H1 (cell line): ENCODE results near the gene VWF. TPM values are rescaled to one million over a fixed set of nuclear protein-coding genes. Genes with fewer than 3 reads are reported as not detected.

ENCODE experiments used
- CTCF ChIA-PET: fragments of 300-600 bp; sonication (Branson Sonifier 250); formaldehyde crosslinking; loops from one replicate; lab custom pipeline; 2021; ENCODE audit not compliant: partially characterized antibody; lab: Charles Lee
- POLR2A ChIA-PET: fragments of 300-600 bp; sonication (Branson Sonifier 250); formaldehyde crosslinking; loops from one replicate; lab custom pipeline; 2021; ENCODE audit warnings: inconsistent platforms; ENCODE audit not compliant: partially characterized antibody; lab: Charles Lee
- DNase-seq, 2 experiments: peaks; one replicate each; pipeline versions ENCODE4 v3.0.0 to v3.0.0-alpha.2; 2010 to 2022; ENCODE audit warnings: low spot score in 2 of 2, low read depth in 1 of 2, mixed read lengths in 1 of 2
- FAIRE-seq: peaks from 2 replicates; lab custom pipeline; 2011; peaks lifted over from hg19 to GRCh38; lab: Jason Lieb, UNC
- H2AFZ ChIP-seq: 2 replicates; pipeline ENCODE4 v1.8.1; 2012; ENCODE audit warnings: low read length, inconsistent platforms
- H2AK5ac ChIP-seq: 2 replicates; pipeline ENCODE4 v1.6.1; 2013; ENCODE audit warnings: low read depth, low read length
- H2BK120ac ChIP-seq: replicated peaks from 2 replicates; pipeline ENCODE3; 2013; ENCODE audit warnings: low read depth, low read length, inconsistent platforms
- H2BK12ac ChIP-seq: 2 replicates; pipeline ENCODE4 v1.6.1; 2013; ENCODE audit warnings: low read depth, low read length
- H2BK15ac ChIP-seq: 2 replicates; pipeline ENCODE4 v1.6.1; 2013; ENCODE audit warnings: low read length
- H2BK20ac ChIP-seq: 2 replicates; pipeline ENCODE4 v1.6.1; 2013; ENCODE audit warnings: low read length
- H2BK5ac ChIP-seq: 2 replicates; pipeline ENCODE4 v1.6.1; 2013; ENCODE audit warnings: low read depth, low read length
- H3K14ac ChIP-seq: 2 replicates; pipeline ENCODE4 v1.6.1; 2013; ENCODE audit warnings: inconsistent platforms; ENCODE audit not compliant: insufficient read length
- H3K18ac ChIP-seq: 2 replicates; pipeline ENCODE4 v1.6.1; 2013; ENCODE audit warnings: low read length; ENCODE audit errors: extremely low read depth
- H3K23ac ChIP-seq: 2 replicates; pipeline ENCODE4 v1.6.1; 2013; ENCODE audit warnings: inconsistent platforms; ENCODE audit not compliant: insufficient read length
- H3K23me2 ChIP-seq: 2 replicates; pipeline ENCODE4 v1.6.1; 2013; ENCODE audit warnings: low read depth, low read length
- H3K27ac ChIP-seq: 2 replicates; pipeline ENCODE4 v1.6.1; 2011; ENCODE audit warnings: low read depth, low read length, inconsistent platforms
- H3K27me3 ChIP-seq, 4 experiments: replicated peaks in 1 of 4; 1 replicate in 1 of 4; 2 replicates in 3 of 4; pipeline versions ENCODE4 v1.6.1 to v1.8.1; 2011 to 2013; ENCODE audit warnings: low read length in 3 of 4, mild to moderate bottlenecking in 3 of 4, inconsistent platforms in 2 of 4, mixed read lengths in 2 of 4, moderate library complexity in 1 of 4; ENCODE audit not compliant: control insufficient read depth in 3 of 4, insufficient read depth in 3 of 4; ENCODE audit errors: extremely low read depth in 1 of 4
- H3K36me3 ChIP-seq, 4 experiments: 2 replicates each; pipeline versions ENCODE4 v1.6.1 to v1.8.1; 2011 to 2013; ENCODE audit warnings: mild to moderate bottlenecking in 4 of 4, low read length in 3 of 4, moderate library complexity in 2 of 4, control low read depth in 1 of 4, inconsistent platforms in 1 of 4; ENCODE audit not compliant: insufficient read depth in 4 of 4, control insufficient read depth in 2 of 4
- H3K4ac ChIP-seq: replicated peaks from 2 replicates; pipeline ENCODE3; 2013; ENCODE audit warnings: low read length, low read depth, mixed read lengths, inconsistent platforms; ENCODE audit not compliant: insufficient read length
- H3K4me1 ChIP-seq, 4 experiments: replicated peaks in 1 of 4; 1 replicate in 1 of 4; 2 replicates in 3 of 4; pipeline versions ENCODE4 v1.6.1 to v1.8.1; 2011 to 2013; ENCODE audit warnings: low read length in 3 of 4, inconsistent platforms in 2 of 4, mixed read lengths in 1 of 4; ENCODE audit not compliant: insufficient read depth in 4 of 4, control insufficient read depth in 3 of 4
- H3K4me2 ChIP-seq, 2 experiments: 2 replicates each; pipeline versions ENCODE4 v1.6.1 to v1.8.1; 2011 to 2013; ENCODE audit warnings: low read depth in 2 of 2, low read length in 2 of 2, control low read depth in 1 of 2, inconsistent platforms in 1 of 2, mild to moderate bottlenecking in 1 of 2; ENCODE audit not compliant: insufficient read depth in 1 of 2
- H3K4me3 ChIP-seq, 4 experiments: fragments of 200-600, 300-600 bp in 1 of 4; sonication (generic), shearing (Covaris generic), sonication (Bioruptor Twin) in 1 of 4; 2 replicates each; pipeline versions ENCODE4 v1.5.1 to v1.8.1; 2011 to 2016; ENCODE audit warnings: low read length in 4 of 4, low read depth in 3 of 4, control low read depth in 2 of 4, inconsistent platforms in 2 of 4, mild to moderate bottlenecking in 2 of 4, mixed read lengths in 1 of 4, moderate library complexity in 1 of 4; ENCODE audit not compliant: insufficient read depth in 2 of 4; ENCODE audit errors: extremely low read depth in 1 of 4
- H3K56ac ChIP-seq: replicated peaks from 2 replicates; pipeline ENCODE3; 2013; ENCODE audit warnings: low read depth, mild to moderate bottlenecking, mixed read lengths, low read length, inconsistent platforms; ENCODE audit not compliant: insufficient read length
- H3K79me1 ChIP-seq: 2 replicates; pipeline ENCODE4 v1.6.1; 2013; ENCODE audit warnings: low read depth, low read length, control low read depth
- H3K79me2 ChIP-seq, 2 experiments: 2 replicates each; pipeline versions ENCODE4 v1.6.1 to v1.8.1; 2012 to 2013; ENCODE audit warnings: low read length in 2 of 2, mild to moderate bottlenecking in 2 of 2, inconsistent platforms in 1 of 2; ENCODE audit not compliant: insufficient read depth in 2 of 2, control insufficient read depth in 1 of 2
- H3K9ac ChIP-seq, 4 experiments: replicated peaks in 1 of 4; 1 replicate in 1 of 4; 2 replicates in 3 of 4; pipeline versions ENCODE4 v1.6.1 to v1.8.1; 2011 to 2013; ENCODE audit warnings: low read depth in 3 of 4, low read length in 3 of 4, control low read depth in 2 of 4, mild to moderate bottlenecking in 2 of 4, moderate library complexity in 2 of 4, inconsistent platforms in 1 of 4; ENCODE audit errors: extremely low read depth in 1 of 4
- H3K9me3 ChIP-seq, 2 experiments: 2 replicates each; pipeline versions ENCODE4 v1.6.1 to v1.8.1; 2012 to 2013; ENCODE audit warnings: mild to moderate bottlenecking in 2 of 2, moderate library complexity in 2 of 2, control low read depth in 1 of 2, inconsistent platforms in 1 of 2, low read depth in 1 of 2, low read length in 1 of 2, mixed read lengths in 1 of 2; ENCODE audit not compliant: insufficient read depth in 2 of 2
- H4K20me1 ChIP-seq, 2 experiments: replicated peaks in 1 of 2; 2 replicates each; pipeline versions ENCODE3 to v1.8.1; 2011 to 2013; ENCODE audit warnings: inconsistent platforms in 2 of 2, low read length in 2 of 2, mild to moderate bottlenecking in 1 of 2; ENCODE audit not compliant: insufficient read depth in 2 of 2, control insufficient read depth in 1 of 2
- H4K5ac ChIP-seq: 2 replicates; pipeline ENCODE4 v1.6.1; 2013; ENCODE audit warnings: low read length, low read depth, mixed read lengths, inconsistent platforms; ENCODE audit not compliant: insufficient read length
- H4K8ac ChIP-seq: 2 replicates; pipeline ENCODE4 v1.8.0; 2013; ENCODE audit warnings: mild to moderate bottlenecking, moderate library complexity, low read length, inconsistent platforms; ENCODE audit not compliant: insufficient read depth; ENCODE audit errors: extremely low read depth
- H4K91ac ChIP-seq: replicated peaks from 2 replicates; pipeline ENCODE3; 2013; ENCODE audit warnings: low read length, mixed read lengths, inconsistent platforms; ENCODE audit not compliant: insufficient read length
- BRCA1 ChIP-seq: IDR thresholded peaks from 2 replicates; pipeline ENCODE4 v1.6.1; 2012; ENCODE audit warnings: low read depth, low read length, improper control_type of control experiment
- CTBP2 ChIP-seq: IDR thresholded peaks from 2 replicates; pipeline ENCODE4 v1.7.0; 2011; ENCODE audit warnings: borderline replicate concordance, mild to moderate bottlenecking, moderate library complexity, mixed read lengths, low read length; ENCODE audit not compliant: insufficient read depth, insufficient read length
- EZH2 ChIP-seq: fragments of 200-600 bp; sonication (generic); IDR thresholded peaks from 2 replicates; pipeline ENCODE4 v1.7.1; 2012; ENCODE audit warnings: low read depth, mild to moderate bottlenecking, moderate library complexity, low read length, inconsistent platforms; ENCODE audit not compliant: severe bottlenecking
- HDAC2 ChIP-seq, 2 experiments: fragments of 300-600 bp in 1 of 2; sonication (generic) in 1 of 2; IDR thresholded peaks; 2 replicates each; pipeline ENCODE4 v1.6.1; 2011 to 2012; ENCODE audit warnings: low read depth in 2 of 2, low read length in 2 of 2, mild to moderate bottlenecking in 2 of 2, moderate library complexity in 2 of 2, borderline replicate concordance in 1 of 2, inconsistent platforms in 1 of 2
- MAX ChIP-seq: IDR thresholded peaks from 2 replicates; pipeline ENCODE4 v1.6.1; 2012; ENCODE audit warnings: inconsistent platforms
- NANOG ChIP-seq: IDR thresholded peaks from 2 replicates; pipeline ENCODE4 v1.6.1; 2011; ENCODE audit warnings: low read length, low read depth, mild to moderate bottlenecking, inconsistent platforms; ENCODE audit not compliant: insufficient read depth, poor library complexity, severe bottlenecking
- NRF1 ChIP-seq: IDR thresholded peaks from 2 replicates; pipeline ENCODE4 v1.6.1; 2011; ENCODE audit warnings: mild to moderate bottlenecking, low read depth, low read length, improper control_type of control experiment
- POLR2A ChIP-seq, 2 experiments: IDR thresholded peaks; 1 replicate in 1 of 2; 2 replicates in 1 of 2; pipeline ENCODE4 v1.6.1; 2011; ENCODE audit warnings: low read depth in 2 of 2, low read length in 2 of 2, mild to moderate bottlenecking in 2 of 2; ENCODE audit errors: control extremely low read depth in 1 of 2
- RBBP5 ChIP-seq: IDR thresholded peaks from 2 replicates; pipeline ENCODE4 v1.7.1; 2012; ENCODE audit warnings: low read depth, mild to moderate bottlenecking, inconsistent platforms, low read length, moderate library complexity, borderline replicate concordance
- SIRT6 ChIP-seq: IDR thresholded peaks from one replicate; pipeline ENCODE4 v1.7.1; 2012; ENCODE audit warnings: low read length, inconsistent platforms
- SP1 ChIP-seq: IDR thresholded peaks from 2 replicates; pipeline ENCODE4 v1.6.1; 2011; ENCODE audit warnings: low read depth, low read length
- SRF ChIP-seq: IDR thresholded peaks from 2 replicates; pipeline ENCODE4 v1.6.1; 2011; ENCODE audit warnings: mild to moderate bottlenecking, low read depth, low read length, moderate library complexity
- SUZ12 ChIP-seq: fragments of 200-600 bp; sonication (generic); IDR thresholded peaks from 2 replicates; pipeline ENCODE4 v1.6.1; 2012; ENCODE audit warnings: mild to moderate bottlenecking, inconsistent platforms, low read length, moderate library complexity, mixed read lengths
- TCF12 ChIP-seq: IDR thresholded peaks from 2 replicates; pipeline ENCODE4 v1.6.1; 2011; ENCODE audit warnings: low read depth, mild to moderate bottlenecking, low read length
- TEAD4 ChIP-seq: IDR thresholded peaks from 2 replicates; pipeline ENCODE4 v1.6.1; 2012; ENCODE audit warnings: low read depth, low read length, inconsistent platforms, mixed read lengths
- WGBS, 2 experiments: shearing (Covaris generic) in 1 of 2; methylation state at CpG; one replicate each; pipeline versions ENCODE4 v1.1.6 to v1.1.7; 2013 to 2015; ENCODE audit warnings: low lambda C conversion rate in 2 of 2, mixed read lengths in 2 of 2, inconsistent platforms in 1 of 2, low coverage in 1 of 2, missing lambda C conversion rate in 1 of 2; ENCODE audit not compliant: insufficient replicate concordance in 2 of 2, insufficient coverage in 1 of 2, insufficient read length in 1 of 2; ENCODE audit errors: extremely low coverage in 1 of 2, missing lambda C conversion rate in 1 of 2; 5-methylcytosine and 5-hydroxymethylcytosine counted together
- polyA plus RNA-seq, 7 experiments: library from polyadenylated mRNA; depleted of rRNA in 3 of 7; stranded (reverse) in 5 of 7; unstranded in 2 of 7; fragments of >200 nt in 5 of 7; fragments of 200-250 nt in 2 of 7; gene quantifications; 1 replicate in 5 of 7; 2 replicates in 1 of 7; 4 replicates in 1 of 7; pipeline versions ENCODE4 v1.2.1 to v1.2.3, GENCODE V29; 2011 to 2013; ENCODE audit warnings: missing spikeins in 2 of 7, mixed read lengths in 2 of 7
- total RNA-seq: library from RNA; stranded (reverse); fragmentation: NEBNext Ultra II Directional; extraction: Animal tissue kit (Norgen Biotek cat#: 25700); gene quantifications from 2 replicates; pipeline ENCODE4 v1.2.1, GENCODE V29; 2021

VWF gene
- total and polyA plus RNA-seq, 2 of the 8 experiments (the other 6 are each of a cell fraction or from before 2014, with no cell fraction given), result 0.39 to 0.60 TPM

- no peak overlapping the region for H3K27ac ChIP-seq
- no peak overlapping the region for H4K91ac ChIP-seq
- no peak overlapping the region for H3K56ac ChIP-seq
- H2BK12ac ChIP-seq, result no peak overlapping the region
- H4K5ac ChIP-seq, result no peak overlapping the region
- H3K23ac ChIP-seq, result no peak overlapping the region
- H3K36me3 ChIP-seq, result no peaks in the 10 kb centered on the region
- H3K79me1 ChIP-seq, result no peaks in the 10 kb centered on the region
- H2BK15ac ChIP-seq, result no peak overlapping the region
- H2AK5ac ChIP-seq, result no peak overlapping the region
- H4K20me1 ChIP-seq, result no peaks in the 10 kb centered on the region
- H3K4me2 ChIP-seq, result no peak overlapping the region
- WGBS, 2 experiments, result 89% methylated on average over 15 of the region's 15 CpGs; no CpG with 5 or more reads in 1 of the 2 experiments
- H3K4ac ChIP-seq, result no peak overlapping the region
- H3K9me3 ChIP-seq, result no peaks in the 10 kb centered on the region; a peak in 1 of 4 replicates
- H3K9ac ChIP-seq, result no peak overlapping the region
- H3K4me1 ChIP-seq, result no peaks in the 10 kb centered on the region
- H2BK120ac ChIP-seq, result no peak overlapping the region
- no peaks in the 10 kb centered on the region for H3K23me2 ChIP-seq
- DNase-seq (no peak), FAIRE-seq (no peak)
- CTCF ChIA-PET, result no interaction called here
- 0 out of 2 replicates have a peak overlapping the region, but pooled peaks have one; percentile 31 for H4K8ac ChIP-seq
- no peak overlapping the region for H2AFZ ChIP-seq
- H2BK20ac ChIP-seq, result no peak overlapping the region
- POLR2A ChIA-PET, result no interaction called here
- no peaks in the 10 kb centered on the region for H3K27me3 ChIP-seq
- H3K4me3 ChIP-seq, result no peak overlapping the region
- H2BK5ac ChIP-seq, result no peak overlapping the region
- no peak overlapping the region for H3K18ac ChIP-seq
- H3K14ac ChIP-seq, result no peak overlapping the region
- H3K79me2 ChIP-seq, result no peaks in the 10 kb centered on the region
- no peak for TF ChIP-seq NRF1
- no peak for TF ChIP-seq CTBP2
- no peak for TF ChIP-seq EZH2
- no peak for TF ChIP-seq TEAD4
- TF ChIP-seq NANOG, result no peak
- no peak for TF ChIP-seq SP1
- no peak for TF ChIP-seq SIRT6
- TF ChIP-seq TCF12, result no peak
- no peak for TF ChIP-seq POLR2A (IDR thresholded peaks at IDR 0.05; ENCODE audit: control extremely low read depth in 1 of 2, low read depth in 2 of 2, low read length in 2 of 2)
- TF ChIP-seq SUZ12, result no peak
- TF ChIP-seq HDAC2 (IDR thresholded peaks at IDR 0.05; ENCODE audit: borderline replicate concordance in 1 of 2, low read depth in 2 of 2, low read length in 2 of 2), result no peak
- no peak for TF ChIP-seq SRF
- TF ChIP-seq MAX, result no peak
- no peak for TF ChIP-seq BRCA1
- no peak for TF ChIP-seq RBBP5
These were observed 47.6 kb upstream of the VWF start for GRCh38 chr12:6172086-6172485.
